HCT116 (cell line): ENCODE data around the gene GOLGA6L2.

Experiments used
- CTCF ChIP-seq, 3 experiments: fragments of 200-600 bp in 1 of 3; sonication (generic) in 1 of 3; IDR thresholded peaks in 2 of 3; conservative IDR thresholded peaks in 1 of 3; 2 replicates each; pipeline ENCODE4 v1.5.1; 2012 to 2017; ENCODE audit warnings: low read depth in 2 of 3, low read length in 2 of 3, antibody characterized with exemption in 1 of 3, borderline replicate concordance in 1 of 3, control low read depth in 1 of 3, mild to moderate bottlenecking in 1 of 3, mixed read lengths in 1 of 3, mixed run types in 1 of 3, moderate library complexity in 1 of 3; ENCODE audit not compliant: insufficient read depth in 1 of 3
- EGR1 ChIP-seq: IDR thresholded peaks from 2 replicates; pipeline ENCODE4 v1.6.1; 2012; ENCODE audit warnings: low read depth
- ELF1 ChIP-seq: IDR thresholded peaks from 2 replicates; pipeline ENCODE4 v1.6.1; 2012; ENCODE audit warnings: low read depth, borderline replicate concordance
- EZH2 ChIP-seq: fragments of 200-600 bp; sonication (generic); IDR thresholded peaks from 2 replicates; pipeline ENCODE4 v1.6.1; 2017; ENCODE audit warnings: antibody characterized with exemption, mixed run types
- EZH2phosphoT487 ChIP-seq: fragments of 200-600 bp; IDR thresholded peaks from 2 replicates; pipeline ENCODE4 v1.6.1; 2018; ENCODE audit warnings: antibody characterized with exemption, borderline replicate concordance
- JUND ChIP-seq: IDR thresholded peaks from 2 replicates; pipeline ENCODE4 v1.6.1; 2012
- POLR2A ChIP-seq: IDR thresholded peaks from 2 replicates; pipeline ENCODE4 v1.7.0; 2011; ENCODE audit warnings: borderline replicate concordance; ENCODE audit not compliant: insufficient read depth, insufficient read length; ENCODE audit errors: extremely low read depth
- POLR2AphosphoS5 ChIP-seq: IDR thresholded peaks from 2 replicates; pipeline ENCODE4 v1.6.1; 2011; ENCODE audit warnings: mild to moderate bottlenecking, low read depth, low read length, moderate library complexity
- RAD21 ChIP-seq: IDR thresholded peaks from 2 replicates; pipeline ENCODE4 v1.6.1; 2012; ENCODE audit warnings: low read depth, mild to moderate bottlenecking
- SIN3A ChIP-seq: IDR thresholded peaks from 2 replicates; pipeline ENCODE4 v1.6.1; 2012; ENCODE audit warnings: low read depth
- SP1 ChIP-seq: IDR thresholded peaks from 2 replicates; pipeline ENCODE4 v1.6.1; 2012; ENCODE audit warnings: low read depth
- TCF7L2 ChIP-seq: IDR thresholded peaks from 2 replicates; pipeline ENCODE4 v1.7.0; 2011; ENCODE audit warnings: borderline replicate concordance, inconsistent platforms; ENCODE audit not compliant: insufficient read depth, insufficient read length; ENCODE audit errors: extremely low read depth
- ZNF274 ChIP-seq: fragments of 200-500 bp; sonication (Bioruptor generic); IDR thresholded peaks from 2 replicates; pipeline ENCODE4 v1.6.1; 2014; ENCODE audit warnings: mild to moderate bottlenecking, low read depth, low read length, inconsistent platforms
- TF ChIP-seq, protein P1 (sequence below): IDR thresholded peaks from 2 replicates; pipeline ENCODE4 v1.6.1; 2012; ENCODE audit warnings: low read depth

DNA sequence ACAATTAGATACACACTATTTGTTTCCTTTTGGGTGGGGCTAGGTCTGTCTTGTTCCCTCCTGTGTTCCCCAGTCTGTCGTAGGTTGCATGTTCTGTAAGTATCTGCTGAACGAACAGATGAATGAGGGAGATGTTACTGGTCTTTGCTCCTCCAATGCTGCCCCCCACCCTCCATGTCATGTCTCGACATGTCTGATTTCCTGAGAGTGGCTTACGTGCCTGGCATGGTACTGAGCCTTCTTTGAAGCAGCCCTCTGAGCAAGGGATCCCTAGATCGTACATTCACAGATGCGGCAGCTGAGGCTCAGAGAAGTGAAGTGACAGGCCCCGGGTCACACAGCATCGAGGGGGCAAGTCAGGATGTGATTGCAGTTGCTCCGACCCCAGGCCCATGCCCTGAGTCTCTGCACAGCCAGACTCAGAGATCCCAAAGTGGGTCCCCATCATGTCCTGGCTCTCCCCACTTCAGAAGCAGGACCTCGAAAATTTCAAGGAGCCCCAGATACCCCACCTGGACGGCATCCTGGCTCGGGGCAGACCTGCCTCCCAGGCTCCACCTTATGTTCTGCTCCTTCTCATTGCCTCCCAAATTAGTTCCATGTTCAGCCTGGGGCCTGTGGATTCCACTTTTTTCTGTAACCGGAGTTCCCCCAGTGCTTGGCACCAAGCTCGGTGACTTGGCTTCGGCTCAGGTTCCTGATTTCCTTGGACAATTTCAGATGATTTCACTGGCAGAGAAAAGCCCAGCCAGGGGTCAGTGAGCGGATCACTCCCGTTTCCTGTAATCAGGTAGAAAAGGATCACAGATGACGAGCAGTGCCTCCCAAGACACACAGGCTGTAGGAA, 24.7 kb downstream of the GOLGA6L2 start:
- TF ChIP-seq POLR2AphosphoS5 (no peak), CTCF (IDR thresholded peaks at IDR 0.05 in 2 of 3, conservative IDR thresholded peaks at IDR 0.05 in 1 of 3; ENCODE audit: borderline replicate concordance in 1 of 3, insufficient read depth in 1 of 3, low read depth in 2 of 3, low read length in 2 of 3) (no peak), ELF1 (no peak), EZH2phosphoT487 (no peak), SIN3A (no peak), POLR2A (no peak), EZH2 (no peak), RAD21 (no peak), SP1 (no peak), ZNF274 (no peak), EGR1 (no peak), JUND (no peak), TCF7L2 (no peak)
- TF ChIP-seq, protein P1, sequence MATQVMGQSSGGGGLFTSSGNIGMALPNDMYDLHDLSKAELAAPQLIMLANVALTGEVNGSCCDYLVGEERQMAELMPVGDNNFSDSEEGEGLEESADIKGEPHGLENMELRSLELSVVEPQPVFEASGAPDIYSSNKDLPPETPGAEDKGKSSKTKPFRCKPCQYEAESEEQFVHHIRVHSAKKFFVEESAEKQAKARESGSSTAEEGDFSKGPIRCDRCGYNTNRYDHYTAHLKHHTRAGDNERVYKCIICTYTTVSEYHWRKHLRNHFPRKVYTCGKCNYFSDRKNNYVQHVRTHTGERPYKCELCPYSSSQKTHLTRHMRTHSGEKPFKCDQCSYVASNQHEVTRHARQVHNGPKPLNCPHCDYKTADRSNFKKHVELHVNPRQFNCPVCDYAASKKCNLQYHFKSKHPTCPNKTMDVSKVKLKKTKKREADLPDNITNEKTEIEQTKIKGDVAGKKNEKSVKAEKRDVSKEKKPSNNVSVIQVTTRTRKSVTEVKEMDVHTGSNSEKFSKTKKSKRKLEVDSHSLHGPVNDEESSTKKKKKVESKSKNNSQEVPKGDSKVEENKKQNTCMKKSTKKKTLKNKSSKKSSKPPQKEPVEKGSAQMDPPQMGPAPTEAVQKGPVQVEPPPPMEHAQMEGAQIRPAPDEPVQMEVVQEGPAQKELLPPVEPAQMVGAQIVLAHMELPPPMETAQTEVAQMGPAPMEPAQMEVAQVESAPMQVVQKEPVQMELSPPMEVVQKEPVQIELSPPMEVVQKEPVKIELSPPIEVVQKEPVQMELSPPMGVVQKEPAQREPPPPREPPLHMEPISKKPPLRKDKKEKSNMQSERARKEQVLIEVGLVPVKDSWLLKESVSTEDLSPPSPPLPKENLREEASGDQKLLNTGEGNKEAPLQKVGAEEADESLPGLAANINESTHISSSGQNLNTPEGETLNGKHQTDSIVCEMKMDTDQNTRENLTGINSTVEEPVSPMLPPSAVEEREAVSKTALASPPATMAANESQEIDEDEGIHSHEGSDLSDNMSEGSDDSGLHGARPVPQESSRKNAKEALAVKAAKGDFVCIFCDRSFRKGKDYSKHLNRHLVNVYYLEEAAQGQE, result no peak
